Loucy (cell line): ENCODE measurements around the gene POLR3E.
"Not testable (repeated sequence)": the region's sequence is repeated elsewhere in the genome, so short reads cannot be mapped to it uniquely, and the experiment has no call there.

Source experiments
- CTCF ChIP-seq: fragments of 200-600 bp; sonication (generic); conservative IDR thresholded peaks from 2 replicates; pipeline ENCODE4 v1.5.1; 2014; ENCODE audit warnings: mild to moderate bottlenecking, antibody characterized with exemption, low read length
- EZH2phosphoT487 ChIP-seq: fragments of 200-600 bp; IDR thresholded peaks from 2 replicates; pipeline ENCODE4 v1.6.1; 2018; ENCODE audit warnings: antibody characterized with exemption, mild to moderate bottlenecking, moderate library complexity, borderline replicate concordance

- not testable (repeated sequence) for TF ChIP-seq CTCF, EZH2phosphoT487
These were observed 4.2 kb downstream of the POLR3E start for GRCh38 chr16:22301423-22301822.
